ENCODE results near the gene NANOG. TPM values are rescaled to one million over a fixed set of nuclear protein-coding genes. Genes with fewer than 3 reads are reported as not detected.

Gene NANOG
- total and polyA plus RNA-seq, 2 of the 8 experiments (the other 6 are each of a cell fraction or from before 2014, with no cell fraction given): 53.7 to 231 TPM

- 87% methylated on average over 5 of the region's 5 CpGs; no CpG with 5 or more reads in 1 of the 2 experiments for WGBS, 2 experiments (ENCODE audit: extremely low coverage in 1 of 2, insufficient coverage in 1 of 2, insufficient read length in 1 of 2, insufficient replicate concordance in 2 of 2, low coverage in 1 of 2, low lambda C conversion rate in 2 of 2, missing lambda C conversion rate in 1 of 2)
- H2AFZ ChIP-seq (ENCODE audit: low read length): 0 out of 2 replicates have a peak within 1 kb of the TSS, but pooled peaks have one; percentile 12
- H3K36me3 ChIP-seq (ENCODE audit: control insufficient read depth in 2 of 4, insufficient read depth in 4 of 4, low read length in 3 of 4): no peaks in the 10 kb centered on the region
- no peaks in the 10 kb centered on the region for H4K20me1 ChIP-seq (replicated peaks in 1 of 2; ENCODE audit: control insufficient read depth in 1 of 2, insufficient read depth in 2 of 2, low read length in 2 of 2)
- no peaks in the 10 kb centered on the region for H3K79me1 ChIP-seq (ENCODE audit: low read depth, low read length)
- no peak within 1 kb of the TSS for H2BK15ac ChIP-seq (ENCODE audit: low read length)
- H3K4me2 ChIP-seq (ENCODE audit: insufficient read depth in 1 of 2, low read depth in 2 of 2, low read length in 2 of 2): no peak within 1 kb of the TSS
- FAIRE-seq: no peak
- no peak within 1 kb of the TSS for H2BK120ac ChIP-seq (replicated peaks; ENCODE audit: low read depth, low read length)
- H4K5ac ChIP-seq (ENCODE audit: insufficient read length, low read depth, low read length): no peak within 1 kb of the TSS
- H3K27me3 ChIP-seq (replicated peaks in 1 of 4; ENCODE audit: control insufficient read depth in 3 of 4, extremely low read depth in 1 of 4, insufficient read depth in 3 of 4, low read length in 3 of 4): no peaks in the 10 kb centered on the region
- H3K18ac ChIP-seq (ENCODE audit: extremely low read depth, low read length): no peak within 1 kb of the TSS
- no peak within 1 kb of the TSS for H3K27ac ChIP-seq (ENCODE audit: low read depth, low read length)
- H2AK5ac ChIP-seq (ENCODE audit: low read depth, low read length): 0 out of 2 replicates have a peak within 1 kb of the TSS, but pooled peaks have one; percentile 13
- H3K23me2 ChIP-seq (ENCODE audit: low read depth, low read length): no peaks in the 10 kb centered on the region
- peak within 1 kb of the TSS; percentile 95; the same call in 1 of the 2 replicates for H2BK20ac ChIP-seq (ENCODE audit: low read length)
- H3K9ac ChIP-seq (replicated peaks in 1 of 4; ENCODE audit: extremely low read depth in 1 of 4, low read depth in 3 of 4, low read length in 3 of 4): no peak within 1 kb of the TSS
- H3K4me1 ChIP-seq (replicated peaks in 1 of 4; ENCODE audit: control insufficient read depth in 3 of 4, insufficient read depth in 4 of 4, low read length in 3 of 4): peaks cover 0 to 3% (median 0%) of the 10 kb centered on the region in 4 experiments; a peak in 1 of 7 replicates
- no peak within 1 kb of the TSS; the same call in 1 of the 2 replicates for H2BK5ac ChIP-seq (ENCODE audit: low read depth, low read length)
- H4K91ac ChIP-seq (replicated peaks; ENCODE audit: insufficient read length, low read length): peak within 1 kb of the TSS; percentile 8
- no peak within 1 kb of the TSS for H3K56ac ChIP-seq (replicated peaks; ENCODE audit: insufficient read length, low read depth, low read length)
- H3K23ac ChIP-seq (ENCODE audit: insufficient read length): no peak within 1 kb of the TSS
- no peak within 1 kb of the TSS for H3K14ac ChIP-seq (ENCODE audit: insufficient read length)
- peak within 1 kb of the TSS; percentile 87; the same call in 1 of the 2 replicates for H2BK12ac ChIP-seq (ENCODE audit: low read depth, low read length)
- no peak within 1 kb of the TSS for H3K4me3 ChIP-seq (ENCODE audit: extremely low read depth in 1 of 4, insufficient read depth in 2 of 4, low read depth in 3 of 4, low read length in 4 of 4)
- ChIA-PET CTCF (ENCODE audit: partially characterized antibody) (interaction anchor here (0.6 to 1.1 kb wide), 5 partner anchors 9 to 214 kb away, joined by 3 to 5 read pairs (median 4); no protein-coding TSS in a partner anchor), POLR2A (ENCODE audit: partially characterized antibody) (interaction anchor here (1.0 kb wide), 1 partner anchor 20 kb away, joined by 4 read pairs; no protein-coding TSS in a partner anchor)
- peaks cover 5 to 6% of the 10 kb centered on the region in 2 experiments; a peak in 3 of 4 replicates for H3K9me3 ChIP-seq (ENCODE audit: insufficient read depth in 2 of 2, low read depth in 1 of 2, low read length in 1 of 2)
- no peaks in the 10 kb centered on the region for H3K79me2 ChIP-seq (ENCODE audit: control insufficient read depth in 1 of 2, insufficient read depth in 2 of 2, low read length in 2 of 2)
- H3K4ac ChIP-seq (replicated peaks; ENCODE audit: insufficient read length, low read depth, low read length): peak within 1 kb of the TSS; percentile 9
- DNase-seq (ENCODE audit: low read depth in 1 of 2, low spot score in 2 of 2): no peak
- H4K8ac ChIP-seq (ENCODE audit: extremely low read depth, insufficient read depth, low read length): no peak within 1 kb of the TSS
- no peak for TF ChIP-seq RAD21 (IDR thresholded peaks at IDR 0.05 in 1 of 2, conservative IDR thresholded peaks at IDR 0.05 in 1 of 2; ENCODE audit: low read depth in 2 of 2, low read length in 2 of 2)
- no peak for TF ChIP-seq E2F6 (IDR thresholded peaks at IDR 0.05)
- TF ChIP-seq GTF2F1 (IDR thresholded peaks at IDR 0.05; ENCODE audit: borderline replicate concordance, low read depth, low read length): no peak
- TF ChIP-seq CBX8 (IDR thresholded peaks at IDR 0.05; ENCODE audit: borderline replicate concordance, low read depth, low read length): no peak
- TF ChIP-seq EGR1 (IDR thresholded peaks at IDR 0.05; ENCODE audit: borderline replicate concordance, low read depth, low read length): no peak
- no peak for TF ChIP-seq YY1 (IDR thresholded peaks at IDR 0.05; ENCODE audit: low read depth, low read length)
- TF ChIP-seq TAF1 (IDR thresholded peaks at IDR 0.05; ENCODE audit: low read depth, low read length): no peak
- TF ChIP-seq SIX5 (IDR thresholded peaks at IDR 0.05; ENCODE audit: low read depth, low read length): no peak
- no peak for TF ChIP-seq FOSL1 (IDR thresholded peaks at IDR 0.05; ENCODE audit: insufficient read depth, low read depth, low read length)
- no peak for TF ChIP-seq RNF2 (IDR thresholded peaks at IDR 0.05; ENCODE audit: borderline replicate concordance, low read depth, low read length, missing control alignments, poor library complexity, severe bottlenecking)
- TF ChIP-seq SUZ12 (IDR thresholded peaks at IDR 0.05; ENCODE audit: low read length): no peak
- no peak for TF ChIP-seq KDM5A (IDR thresholded peaks at IDR 0.05; ENCODE audit: low read length)
- TF ChIP-seq ASH2L (IDR thresholded peaks at IDR 0.05; ENCODE audit: low read length): no peak
These were observed 42.0 kb upstream of the NANOG start, which contains the start of gene CLEC4C for GRCh38 chr12:7747246-7747645. Gene CLEC4C, minus strand, starts transcription at chr12:7747375. Its CDS starts 27 bp downstream, at chr12:7747348.

Data from H1 (cell line).